Measurements from ENCODE around the gene THNSL1. TPM values are rescaled to one million over a fixed set of nuclear protein-coding genes. Genes with fewer than 3 reads are reported as not detected.

Gene THNSL1
- total and polyA plus RNA-seq, 2 of the 8 experiments (the other 6 are each of a cell fraction or from before 2014, with no cell fraction given) = 1.4 to 3.1 TPM

GRCh38 chr10:25017154-25017590 is 760 bp downstream of the THNSL1 start:
- H3K18ac ChIP-seq (ENCODE audit: extremely low read depth, low read length) = no peak overlapping the region; the same call in 1 of the 2 replicates
- H3K9ac ChIP-seq (replicated peaks in 1 of 4; ENCODE audit: extremely low read depth in 1 of 4, low read depth in 3 of 4, low read length in 3 of 4) = peak overlapping the region; percentile 87 to 91 (median 88)
- peak overlapping the region; percentile 26; the same call in 1 of the 2 replicates for H2BK5ac ChIP-seq (ENCODE audit: low read depth, low read length)
- H4K5ac ChIP-seq (ENCODE audit: insufficient read length, low read depth, low read length) = peak overlapping the region; percentile 4
- peak overlapping the region; percentile 56 to 72 (median 68) for H3K4me3 ChIP-seq (ENCODE audit: extremely low read depth in 1 of 4, insufficient read depth in 2 of 4, low read depth in 3 of 4, low read length in 4 of 4)
- no peak overlapping the region; the same call in 1 of the 2 replicates for H4K8ac ChIP-seq (ENCODE audit: extremely low read depth, insufficient read depth, low read length)
- FAIRE-seq (no peak), DNase-seq (ENCODE audit: low read depth in 1 of 2, low spot score in 2 of 2) (no peak)
- peaks cover 0 to 3% (median 0%) of the 10 kb centered on the region in 4 experiments; a peak in 1 of 7 replicates for H3K4me1 ChIP-seq (replicated peaks in 1 of 4; ENCODE audit: control insufficient read depth in 3 of 4, insufficient read depth in 4 of 4, low read length in 3 of 4)
- no peaks in the 10 kb centered on the region for H4K20me1 ChIP-seq (replicated peaks in 1 of 2; ENCODE audit: control insufficient read depth in 1 of 2, insufficient read depth in 2 of 2, low read length in 2 of 2)
- H2BK20ac ChIP-seq (ENCODE audit: low read length) = no peak overlapping the region
- POLR2A ChIA-PET (ENCODE audit: partially characterized antibody) = interaction anchor here (0.8 to 1.6 kb wide), 5 partner anchors 22 to 147 kb away, joined by 3 to 11 read pairs (median 4); no protein-coding TSS in a partner anchor
- peak overlapping the region; percentile 17 for H3K56ac ChIP-seq (replicated peaks; ENCODE audit: insufficient read length, low read depth, low read length)
- H3K4me2 ChIP-seq (ENCODE audit: insufficient read depth in 1 of 2, low read depth in 2 of 2, low read length in 2 of 2) = peak overlapping the region; percentile 80 to 98
- H3K4ac ChIP-seq (replicated peaks; ENCODE audit: insufficient read length, low read depth, low read length) = no peak overlapping the region
- H2BK15ac ChIP-seq (ENCODE audit: low read length) = no peak overlapping the region
- no peak overlapping the region for H2AK5ac ChIP-seq (ENCODE audit: low read depth, low read length)
- H3K23me2 ChIP-seq (ENCODE audit: low read depth, low read length) = peaks cover 7% of the 10 kb centered on the region
- no peak overlapping the region for H3K14ac ChIP-seq (ENCODE audit: insufficient read length)
- H3K9me3 ChIP-seq (ENCODE audit: insufficient read depth in 2 of 2, low read depth in 1 of 2, low read length in 1 of 2) = no peaks in the 10 kb centered on the region
- 24% methylated on average over 10 of the region's 10 CpGs; no CpG with 5 or more reads in 1 of the 2 experiments for WGBS, 2 experiments (ENCODE audit: extremely low coverage in 1 of 2, insufficient coverage in 1 of 2, insufficient read length in 1 of 2, insufficient replicate concordance in 2 of 2, low coverage in 1 of 2, low lambda C conversion rate in 2 of 2, missing lambda C conversion rate in 1 of 2)
- peak overlapping the region; percentile 76 for H3K27ac ChIP-seq (ENCODE audit: low read depth, low read length)
- no peak overlapping the region for H4K91ac ChIP-seq (replicated peaks; ENCODE audit: insufficient read length, low read length)
- H3K36me3 ChIP-seq (ENCODE audit: control insufficient read depth in 2 of 4, insufficient read depth in 4 of 4, low read length in 3 of 4) = no peaks in the 10 kb centered on the region
- CTCF ChIA-PET (ENCODE audit: partially characterized antibody) = no interaction called here
- H3K27me3 ChIP-seq (replicated peaks in 1 of 4; ENCODE audit: control insufficient read depth in 3 of 4, extremely low read depth in 1 of 4, insufficient read depth in 3 of 4, low read length in 3 of 4) = no peaks in the 10 kb centered on the region
- H2BK12ac ChIP-seq (ENCODE audit: low read depth, low read length) = no peak overlapping the region; the same call in 1 of the 2 replicates
- no peaks in the 10 kb centered on the region for H3K79me2 ChIP-seq (ENCODE audit: control insufficient read depth in 1 of 2, insufficient read depth in 2 of 2, low read length in 2 of 2)
- H3K23ac ChIP-seq (ENCODE audit: insufficient read length) = no peak overlapping the region
- H2BK120ac ChIP-seq (replicated peaks; ENCODE audit: low read depth, low read length) = no peak overlapping the region
- TF ChIP-seq ASH2L (IDR thresholded peaks at IDR 0.05; ENCODE audit: low read length) (peak; percentile 24), CEBPB (IDR thresholded peaks at IDR 0.05; ENCODE audit: low read depth, low read length) (no peak)
- no peaks in the 10 kb centered on the region for H3K79me1 ChIP-seq (ENCODE audit: low read depth, low read length)
- peak overlapping the region; percentile 65; the same call in 1 of the 2 replicates for H2AFZ ChIP-seq (ENCODE audit: low read length)
